ACC112 (cell line): Measurements from ENCODE around the gene ALG13.

Experiments used
- H2AFZ ChIP-seq: fragments of 200-600 bp; sonication (generic); one replicate; pipeline ENCODE4 v1.6.0; 2017; ENCODE audit warnings: antibody characterized with exemption, low read length; ENCODE audit not compliant: unreplicated experiment
- H3K27ac ChIP-seq: fragments of 200-600 bp; sonication (generic); 2 replicates; pipeline ENCODE4 v1.5.1; 2014; ENCODE audit warnings: low read depth, mild to moderate bottlenecking, antibody characterized with exemption, low read length, moderate library complexity
- H3K27me3 ChIP-seq: fragments of 200-600 bp; sonication (generic); 2 replicates; pipeline ENCODE4 v1.6.1; 2014; ENCODE audit warnings: mild to moderate bottlenecking, antibody characterized with exemption, low read length, moderate library complexity, mixed read lengths; ENCODE audit not compliant: insufficient read depth
- H3K36me3 ChIP-seq: fragments of 200-600 bp; sonication (generic); 2 replicates; pipeline ENCODE4 v1.6.1; 2016; ENCODE audit warnings: mild to moderate bottlenecking, antibody characterized with exemption, low read length, moderate library complexity, mixed read lengths; ENCODE audit not compliant: insufficient read depth
- H3K4me1 ChIP-seq: fragments of 200-600 bp; sonication (generic); one replicate; pipeline ENCODE4 v1.6.1; 2016; ENCODE audit warnings: low read length, mixed read lengths; ENCODE audit not compliant: insufficient read depth, unreplicated experiment, control insufficient read depth
- H3K4me3 ChIP-seq: fragments of 200-600 bp; sonication (generic); 2 replicates; pipeline ENCODE4 v1.5.1; 2014; ENCODE audit warnings: mild to moderate bottlenecking, low read depth, low read length
- H3K79me2 ChIP-seq: fragments of 200-600 bp; sonication (generic); one replicate; pipeline ENCODE4 v1.6.0; 2016; ENCODE audit warnings: low read length; ENCODE audit not compliant: control insufficient read depth, unreplicated experiment, insufficient read depth

ALG13 gene

GRCh38 chrX:111661241-111661640, 19.7 kb upstream of the ALG13 start:
- no peak overlapping the region for H3K27ac ChIP-seq

GRCh38 chrX:111662292-111662691, 18.7 kb upstream of the ALG13 start:
- Histone ChIP-seq H3K79me2 (no peaks in the 10 kb centered on the region), H3K27ac (no peak overlapping the region), H3K36me3 (no peaks in the 10 kb centered on the region), H3K4me3 (no peak overlapping the region), H3K27me3 (no peaks in the 10 kb centered on the region), H2AFZ (no peak overlapping the region), H3K4me1 (no peaks in the 10 kb centered on the region)

More at GRCh38 chrX:111661241-111661640, 19.7 kb upstream of the ALG13 start:
- Histone ChIP-seq H3K4me1 (no peaks in the 10 kb centered on the region), H3K79me2 (no peaks in the 10 kb centered on the region), H3K27me3 (no peaks in the 10 kb centered on the region), H3K36me3 (no peaks in the 10 kb centered on the region), H2AFZ (no peak overlapping the region), H3K4me3 (no peak overlapping the region)

GRCh38 chrX:111671668-111672067, 9.3 kb upstream of the ALG13 start:
- Histone ChIP-seq H3K4me3 (no peak overlapping the region), H3K27ac (no peak overlapping the region), H3K36me3 (no peaks in the 10 kb centered on the region), H3K27me3 (no peaks in the 10 kb centered on the region), H3K79me2 (no peaks in the 10 kb centered on the region), H2AFZ (no peak overlapping the region), H3K4me1 (no peaks in the 10 kb centered on the region)

GRCh38 chrX:111687305-111687704, 6.3 kb downstream of the ALG13 start:
- Histone ChIP-seq H3K36me3 (peaks cover 20% of the 10 kb centered on the region), H3K27ac (no peak overlapping the region), H3K79me2 (peaks cover 14% of the 10 kb centered on the region), H3K4me3 (no peak overlapping the region), H3K27me3 (no peaks in the 10 kb centered on the region), H3K4me1 (no peaks in the 10 kb centered on the region), H2AFZ (no peak overlapping the region)

- H3K27me3 ChIP-seq = no peaks in the 10 kb centered on the region
Observed at GRCh38 chrX:111695297-111695880, 14.4 kb downstream of the ALG13 start.

GRCh38 chrX:111719426-111720210, 38.6 kb downstream of the ALG13 start:
- Histone ChIP-seq H2AFZ (no peak overlapping the region), H3K27me3 (no peaks in the 10 kb centered on the region), H3K4me3 (no peak overlapping the region), H3K4me1 (no peaks in the 10 kb centered on the region), H3K27ac (no peak overlapping the region), H3K79me2 (no peaks in the 10 kb centered on the region), H3K36me3 (no peaks in the 10 kb centered on the region)

More at GRCh38 chrX:111695297-111695880, 14.4 kb downstream of the ALG13 start:
- Histone ChIP-seq H2AFZ (no peak overlapping the region), H3K36me3 (0 out of 2 replicates have a peak, but pooled peaks cover 6% of the 10 kb centered on the region), H3K4me1 (no peaks in the 10 kb centered on the region), H3K27ac (no peak overlapping the region), H3K79me2 (no peaks in the 10 kb centered on the region), H3K4me3 (no peak overlapping the region)

GRCh38 chrX:111728096-111728495, 47.1 kb downstream of the ALG13 start:
- H3K4me1 ChIP-seq = no peaks in the 10 kb centered on the region
- no peak overlapping the region for H3K4me3 ChIP-seq
- no peak overlapping the region for H3K27ac ChIP-seq
- H3K36me3 ChIP-seq = no peaks in the 10 kb centered on the region; the same call in 1 of the 2 replicates
- no peaks in the 10 kb centered on the region for H3K27me3 ChIP-seq
- no peaks in the 10 kb centered on the region for H3K79me2 ChIP-seq
- no peak overlapping the region for H2AFZ ChIP-seq

GRCh38 chrX:111731351-111731750, 50.4 kb downstream of the ALG13 start:
- Histone ChIP-seq H3K27me3 (no peaks in the 10 kb centered on the region), H3K36me3 (no peaks in the 10 kb centered on the region; the same call in 1 of the 2 replicates), H3K4me1 (no peaks in the 10 kb centered on the region), H3K27ac (no peak overlapping the region), H3K4me3 (no peak overlapping the region), H2AFZ (no peak overlapping the region), H3K79me2 (no peaks in the 10 kb centered on the region)

- no peak overlapping the region for H3K4me3 ChIP-seq
- H3K4me1 ChIP-seq = no peaks in the 10 kb centered on the region
- no peaks in the 10 kb centered on the region for H3K27me3 ChIP-seq
- H3K27ac ChIP-seq = no peak overlapping the region
- H2AFZ ChIP-seq = no peak overlapping the region
- H3K36me3 ChIP-seq = no peaks in the 10 kb centered on the region
- H3K79me2 ChIP-seq = no peaks in the 10 kb centered on the region
Observed at GRCh38 chrX:111736571-111736970, 55.6 kb downstream of the ALG13 start.

GRCh38 chrX:111742018-111742417, 61.0 kb downstream of the ALG13 start:
- 0 out of 2 replicates have a peak, but pooled peaks cover 4% of the 10 kb centered on the region for H3K36me3 ChIP-seq
- no peak overlapping the region for H2AFZ ChIP-seq
- H3K27me3 ChIP-seq = no peaks in the 10 kb centered on the region

GRCh38 chrX:111743316-111743715, 62.3 kb downstream of the ALG13 start:
- Histone ChIP-seq H3K4me1 (no peaks in the 10 kb centered on the region), H2AFZ (no peak overlapping the region), H3K27me3 (no peaks in the 10 kb centered on the region), H3K27ac (no peak overlapping the region), H3K4me3 (no peak overlapping the region), H3K36me3 (0 out of 2 replicates have a peak, but pooled peaks cover 4% of the 10 kb centered on the region), H3K79me2 (no peaks in the 10 kb centered on the region)

More at GRCh38 chrX:111742018-111742417, 61.0 kb downstream of the ALG13 start:
- H3K27ac ChIP-seq = no peak overlapping the region
- H3K79me2 ChIP-seq = no peaks in the 10 kb centered on the region
- H3K4me3 ChIP-seq = no peak overlapping the region
- H3K4me1 ChIP-seq = no peaks in the 10 kb centered on the region
